PC-9 (cell line): Measurements from ENCODE around the gene SCYGR8. TPM values are rescaled to one million over a fixed set of nuclear protein-coding genes. Genes with fewer than 3 reads are reported as not detected.

Experiments
- BruUV-seq: library from RNA; stranded (reverse); fragments of 400-500 nt; replicated peaks from 2 replicates; lab custom pipeline; 2021; lab: Mats Ljungman, UMichigan
- CTCF ChIA-PET: fragments of 300-600 bp; sonication (Branson Sonifier 250); formaldehyde crosslinking; loops from one replicate; lab custom pipeline; 2022; ENCODE audit warnings: antibody characterized with exemption; lab: Charles Lee
- POLR2A ChIA-PET: fragments of 300-600 bp; sonication (Branson Sonifier 250); formaldehyde crosslinking; loops from one replicate; lab custom pipeline; 2022; ENCODE audit warnings: antibody characterized with exemption; ENCODE audit not compliant: unreplicated experiment; lab: Charles Lee
- DNase-seq, 2 experiments: peaks; one replicate each; pipeline versions ENCODE4 v3.0.0 to v3.0.0-alpha.2; 2015 to 2022; ENCODE audit warnings: mixed read lengths in 1 of 2
- H2AFZ ChIP-seq: fragments of 200-600 bp; sonication (generic); 2 replicates; pipeline ENCODE4 v1.8.1; 2017; ENCODE audit warnings: antibody characterized with exemption
- H3F3A ChIP-seq: fragments of 200-600 bp; sonication (generic); 2 replicates; pipeline ENCODE4 v1.8.1; 2017; ENCODE audit warnings: antibody characterized with exemption, mild to moderate bottlenecking, low read depth; ENCODE audit not compliant: insufficient read depth
- H3K27ac ChIP-seq: fragments of 200-600 bp; sonication (generic); 2 replicates; pipeline ENCODE4 v1.6.1; 2016; ENCODE audit warnings: mixed run types
- H3K27me3 ChIP-seq: fragments of 200-600 bp; sonication (generic); 2 replicates; pipeline ENCODE4 v1.6.1; 2016; ENCODE audit warnings: low read depth, mixed run types; ENCODE audit not compliant: insufficient read depth
- H3K36me3 ChIP-seq: fragments of 200-600 bp; sonication (generic); 2 replicates; pipeline ENCODE4 v1.6.1; 2016; ENCODE audit warnings: low read depth, mixed run types
- H3K4me1 ChIP-seq: fragments of 200-600 bp; sonication (generic); replicated peaks from 2 replicates; pipeline ENCODE4 v1.6.1; 2016; ENCODE audit warnings: mixed run types; ENCODE audit not compliant: insufficient read depth
- H3K4me2 ChIP-seq: fragments of 200-600 bp; sonication (generic); 2 replicates; pipeline ENCODE4 v1.6.1; 2017; ENCODE audit warnings: mixed run types
- H3K4me3 ChIP-seq: fragments of 200-600 bp; sonication (generic); 2 replicates; pipeline ENCODE4 v1.6.1; 2016; ENCODE audit warnings: mixed run types
- H3K79me2 ChIP-seq: fragments of 200-600 bp; sonication (generic); 2 replicates; pipeline ENCODE4 v1.6.1; 2017; ENCODE audit warnings: low read depth, mixed run types
- H3K9me2 ChIP-seq: fragments of 200-600 bp; sonication (generic); 2 replicates; pipeline ENCODE4 v1.8.1; 2017; ENCODE audit warnings: mild to moderate bottlenecking; ENCODE audit not compliant: insufficient read depth
- H3K9me3 ChIP-seq: fragments of 200-600 bp; sonication (generic); 2 replicates; pipeline ENCODE4 v1.8.1; 2016; ENCODE audit warnings: low read depth; ENCODE audit not compliant: insufficient read depth
- H4K20me1 ChIP-seq: fragments of 200-600 bp; sonication (generic); 2 replicates; pipeline ENCODE4 v1.8.1; 2017; ENCODE audit not compliant: insufficient read depth
- CTCF ChIP-seq: fragments of 200-600 bp; sonication (generic); conservative IDR thresholded peaks from 2 replicates; pipeline ENCODE4 v1.6.1; 2017; ENCODE audit warnings: mixed run types, antibody characterized with exemption, mild to moderate bottlenecking, moderate library complexity
- EZH2 ChIP-seq: fragments of 200-600 bp; sonication (generic); IDR thresholded peaks from 2 replicates; pipeline ENCODE4 v1.8.0; 2017; ENCODE audit warnings: antibody characterized with exemption, low read depth
- intact Hi-C: fragments of 100-400 bp; cut with micrococcal nuclease; formaldehyde crosslinking; loops from one replicate; pipeline ENCODE4 v1.10.0; 2022; ENCODE audit not compliant: unreplicated experiment
- total RNA-seq: library from RNA; stranded (reverse); gene quantifications from 2 replicates; pipeline ENCODE4 v1.2.3, GENCODE V29; 2021

The SCYGR8 gene
- total RNA-seq, 1 experiment from 2014 or later, result not detected

- DNase-seq, result peak; percentile 75 to 94
- Histone ChIP-seq H3K27ac (peak overlapping the region; percentile 92), H4K20me1 (no peaks in the 10 kb centered on the region), H3K9me2 (no peaks in the 10 kb centered on the region), H3K9me3 (no peaks in the 10 kb centered on the region), H3K36me3 (no peaks in the 10 kb centered on the region), H3K27me3 (no peaks in the 10 kb centered on the region), H2AFZ (peak overlapping the region; percentile 54), H3K4me3 (peak overlapping the region; percentile 41), H3K4me2 (peak overlapping the region; percentile 77), H3K4me1 (peaks cover 37% of the 10 kb centered on the region), H3F3A (peaks cover 27% of the 10 kb centered on the region), H3K79me2 (no peaks in the 10 kb centered on the region)
- ChIA-PET CTCF (interaction anchor here (1.0 kb wide), 2 partner anchors 63 to 298 kb away, joined by 3 to 6 read pairs; no protein-coding TSS in a partner anchor), POLR2A (interaction anchor here (0.5 to 0.6 kb wide), 2 partner anchors 288 to 293 kb away, joined by 5 to 11 read pairs; no protein-coding TSS in a partner anchor)
- TF ChIP-seq CTCF, result no peak
- BruUV-seq, result no TSS peak
- intact Hi-C loops, result loop anchor here (1.0 to 5.0 kb wide), 4 partner anchors 46 to 296 kb away; no protein-coding TSS in a partner anchor
These were observed 42.4 kb upstream of the SCYGR8 start for GRCh38 chr2:227703280-227703732.

GRCh38 chr2:227703961-227704360, 41.7 kb upstream of the SCYGR8 start:
- peak overlapping the region; percentile 92 for H3K27ac ChIP-seq
- intact Hi-C loops, result loop anchor here (1.0 to 5.0 kb wide), 4 partner anchors 47 to 297 kb away; no protein-coding TSS in a partner anchor
- peak; percentile 23 to 73 for DNase-seq
- H3F3A ChIP-seq, result peaks cover 27% of the 10 kb centered on the region
- CTCF ChIA-PET, result no interaction called here
- no peaks in the 10 kb centered on the region for H3K36me3 ChIP-seq
- H3K9me2 ChIP-seq, result no peaks in the 10 kb centered on the region
- H3K4me2 ChIP-seq, result peak overlapping the region; percentile 77
- TF ChIP-seq CTCF, result no peak
- TF ChIP-seq EZH2, result no peak
- no peaks in the 10 kb centered on the region for H3K9me3 ChIP-seq
- H3K27me3 ChIP-seq, result no peaks in the 10 kb centered on the region
- H3K4me1 ChIP-seq, result peaks cover 37% of the 10 kb centered on the region
- POLR2A ChIA-PET, result no interaction called here
- H3K4me3 ChIP-seq, result peak overlapping the region; percentile 41
- no peaks in the 10 kb centered on the region for H3K79me2 ChIP-seq
- H2AFZ ChIP-seq, result peak overlapping the region; percentile 54
- H4K20me1 ChIP-seq, result no peaks in the 10 kb centered on the region
- TSS peak; percentile 84 for BruUV-seq

GRCh38 chr2:227706859-227707258, 38.8 kb upstream of the SCYGR8 start:
- DNase-seq, result no peak
- Histone ChIP-seq H3K9me3 (no peaks in the 10 kb centered on the region), H2AFZ (no peak overlapping the region), H3K79me2 (no peaks in the 10 kb centered on the region), H3K27ac (no peak overlapping the region), H3K4me1 (peaks cover 33% of the 10 kb centered on the region), H4K20me1 (no peaks in the 10 kb centered on the region), H3K36me3 (no peaks in the 10 kb centered on the region), H3K27me3 (no peaks in the 10 kb centered on the region), H3K4me3 (no peak overlapping the region), H3F3A (peaks cover 27% of the 10 kb centered on the region), H3K9me2 (no peaks in the 10 kb centered on the region), H3K4me2 (no peak overlapping the region)
- intact Hi-C loops, result no loop called here
- TF ChIP-seq CTCF (no peak), EZH2 (no peak)
- POLR2A ChIA-PET, result no interaction called here
- CTCF ChIA-PET, result no interaction called here
- no TSS peak for BruUV-seq
